H9 (cell line): ENCODE measurements around the gene TBL1Y. TPM values are rescaled to one million over a fixed set of nuclear protein-coding genes. Genes with fewer than 3 reads are reported as not detected.

Experiments
- DNase-seq: peaks from one replicate; pipeline ENCODE4 v3.0.0-alpha.2; 2017
- H2AFZ ChIP-seq: one replicate; pipeline ENCODE4 v1.6.1; 2013; ENCODE audit warnings: mild to moderate bottlenecking, low read length, control low read depth, moderate library complexity
- H2AK5ac ChIP-seq: 2 replicates; pipeline ENCODE4 v1.6.1; 2013; ENCODE audit warnings: low read length, control low read depth, mixed read lengths; ENCODE audit not compliant: insufficient read length
- H2BK120ac ChIP-seq: one replicate; pipeline ENCODE4 v1.6.1; 2013; ENCODE audit warnings: low read depth, mild to moderate bottlenecking, low read length, control low read depth, inconsistent platforms; ENCODE audit not compliant: poor library complexity, severe bottlenecking
- H2BK12ac ChIP-seq: 2 replicates; pipeline ENCODE4 v1.6.1; 2013; ENCODE audit warnings: low read length, control low read depth, mixed read lengths, low read depth; ENCODE audit not compliant: insufficient read length
- H2BK15ac ChIP-seq: 2 replicates; pipeline ENCODE4 v1.6.1; 2013; ENCODE audit warnings: low read depth, low read length, control low read depth
- H2BK20ac ChIP-seq: one replicate; pipeline ENCODE4 v1.6.1; 2013; ENCODE audit warnings: low read depth, mild to moderate bottlenecking, low read length, control low read depth, inconsistent platforms; ENCODE audit not compliant: poor library complexity, severe bottlenecking
- H2BK5ac ChIP-seq: 2 replicates; pipeline ENCODE4 v1.6.1; 2013; ENCODE audit warnings: low read length, control low read depth, mixed read lengths; ENCODE audit not compliant: insufficient read length
- H3K14ac ChIP-seq: 2 replicates; pipeline ENCODE4 v1.6.1; 2013; ENCODE audit warnings: low read length, control low read depth; ENCODE audit not compliant: insufficient read depth
- H3K18ac ChIP-seq: 2 replicates; pipeline ENCODE4 v1.6.1; 2013; ENCODE audit warnings: low read depth, mild to moderate bottlenecking, mixed read lengths, low read length, control low read depth; ENCODE audit not compliant: insufficient read length
- H3K23ac ChIP-seq: 2 replicates; pipeline ENCODE4 v1.6.1; 2013; ENCODE audit warnings: low read length, control low read depth, mixed read lengths, low read depth; ENCODE audit not compliant: insufficient read length
- H3K23me2 ChIP-seq: 2 replicates; pipeline ENCODE4 v1.6.1; 2013; ENCODE audit warnings: low read depth, mild to moderate bottlenecking, mixed read lengths, low read length, control low read depth; ENCODE audit not compliant: insufficient read length, poor library complexity, severe bottlenecking
- H3K27ac ChIP-seq: 2 replicates; pipeline ENCODE4 v1.5.1; 2013; ENCODE audit warnings: low read length, control low read depth, mixed read lengths, low read depth; ENCODE audit not compliant: insufficient read length
- H3K27me3 ChIP-seq: 2 replicates; pipeline ENCODE4 v1.6.1; 2013; ENCODE audit warnings: low read length, control low read depth, inconsistent platforms; ENCODE audit not compliant: insufficient read depth
- H3K4ac ChIP-seq: 2 replicates; pipeline ENCODE4 v1.6.1; 2013; ENCODE audit warnings: low read depth, mild to moderate bottlenecking, control low read depth, inconsistent platforms, low read length, moderate library complexity
- H3K4me1 ChIP-seq: 2 replicates; pipeline ENCODE4 v1.6.1; 2013; ENCODE audit warnings: low read length, control low read depth, inconsistent platforms; ENCODE audit not compliant: insufficient read depth
- H3K4me2 ChIP-seq: 2 replicates; pipeline ENCODE4 v1.6.1; 2013; ENCODE audit warnings: low read length, control low read depth, mixed read lengths; ENCODE audit not compliant: insufficient read length, insufficient read depth
- H3K56ac ChIP-seq: 2 replicates; pipeline ENCODE4 v1.6.1; 2013; ENCODE audit warnings: low read depth, mild to moderate bottlenecking, mixed read lengths, low read length, control low read depth; ENCODE audit not compliant: insufficient read length
- H3K79me1 ChIP-seq: 2 replicates; pipeline ENCODE4 v1.6.1; 2013; ENCODE audit warnings: low read depth, mild to moderate bottlenecking, moderate library complexity, low read length, control low read depth, inconsistent platforms; ENCODE audit not compliant: insufficient read depth, poor library complexity, severe bottlenecking
- H3K79me2 ChIP-seq: 2 replicates; pipeline ENCODE4 v1.6.1; 2013; ENCODE audit warnings: low read length, control low read depth, inconsistent platforms; ENCODE audit not compliant: insufficient read depth
- H3K9ac ChIP-seq: 2 replicates; pipeline ENCODE4 v1.6.1; 2013; ENCODE audit warnings: low read length, control low read depth, mixed read lengths; ENCODE audit not compliant: insufficient read length; ENCODE audit errors: extremely low read depth
- H3K9me3 ChIP-seq: one replicate; pipeline ENCODE4 v1.6.1; 2013; ENCODE audit warnings: low read depth, low read length, inconsistent platforms; ENCODE audit not compliant: control insufficient read depth
- H3T11ph ChIP-seq: one replicate; pipeline ENCODE4 v1.6.1; 2013; ENCODE audit warnings: mild to moderate bottlenecking, low read length, control low read depth, inconsistent platforms
- H4K20me1 ChIP-seq: one replicate; pipeline ENCODE4 v1.6.1; 2013; ENCODE audit not compliant: control insufficient read depth, insufficient read length, insufficient read depth
- H4K5ac ChIP-seq: 2 replicates; pipeline ENCODE4 v1.6.1; 2013; ENCODE audit warnings: low read depth, mild to moderate bottlenecking, mixed read lengths, low read length, control low read depth; ENCODE audit not compliant: insufficient read length
- H4K8ac ChIP-seq: replicated peaks from 2 replicates; pipeline ENCODE4 v1.6.1; 2013; ENCODE audit warnings: low read length, control low read depth, mixed read lengths, low read depth; ENCODE audit not compliant: insufficient read length
- H4K91ac ChIP-seq: 2 replicates; pipeline ENCODE4 v1.6.1; 2013; ENCODE audit warnings: low read depth, mild to moderate bottlenecking, moderate library complexity, mixed read lengths, low read length, control low read depth; ENCODE audit not compliant: insufficient read length
- H3K27ac Mint-ChIP-seq, 3 experiments: 2 replicates in 2 of 3; 3 replicates in 1 of 3; pipeline ENCODE4 v1.8.0; 2020 to 2021; ENCODE audit warnings: mixed read lengths in 3 of 3, mild to moderate bottlenecking in 1 of 3, moderate library complexity in 1 of 3
- H3K27me3 Mint-ChIP-seq: 2 replicates; pipeline ENCODE4 v1.8.0; 2021; ENCODE audit warnings: low read depth, mild to moderate bottlenecking, moderate library complexity, mixed read lengths
- H3K36me3 Mint-ChIP-seq, 3 experiments: 2 replicates in 2 of 3; 3 replicates in 1 of 3; pipeline ENCODE4 v1.8.0; 2020 to 2021; ENCODE audit warnings: low read depth in 3 of 3, mixed read lengths in 3 of 3; ENCODE audit not compliant: insufficient read depth in 1 of 3
- H3K4me1 Mint-ChIP-seq, 2 experiments: 2 replicates each; pipeline ENCODE4 v1.8.0; 2020; ENCODE audit warnings: mixed read lengths in 2 of 2
- H3K4me3 Mint-ChIP-seq, 2 experiments: 2 replicates in 1 of 2; 3 replicates in 1 of 2; pipeline ENCODE4 v1.8.0; 2020 to 2021; ENCODE audit warnings: mild to moderate bottlenecking in 2 of 2, mixed read lengths in 2 of 2, moderate library complexity in 1 of 2
- H3K9me3 Mint-ChIP-seq, 2 experiments: 2 replicates in 1 of 2; 3 replicates in 1 of 2; pipeline ENCODE4 v1.8.0; 2020; ENCODE audit warnings: mild to moderate bottlenecking in 2 of 2, mixed read lengths in 2 of 2, moderate library complexity in 1 of 2
- CTCF ChIP-seq: fragments of 200-600 bp; sonication (generic); conservative IDR thresholded peaks from 3 replicates; pipeline ENCODE4 v1.8.0; 2021; ENCODE audit warnings: antibody characterized with exemption, mild to moderate bottlenecking
- WGBS: extraction: QIAGEN DNeasy Blood & Tissue Kit; methylation state at CpG from one replicate; pipeline ENCODE4 v1.1.7; 2013; ENCODE audit warnings: missing lambda C conversion rate, low lambda C conversion rate, mixed read lengths; ENCODE audit not compliant: insufficient read length; ENCODE audit errors: extremely low coverage; 5-methylcytosine and 5-hydroxymethylcytosine counted together
- total RNA-seq: library from RNA; stranded (reverse); gene quantifications from 2 replicates; pipeline ENCODE4 v1.2.1, GENCODE V29; 2021

The TBL1Y gene
- total RNA-seq, 1 experiment from 2014 or later = not detected

- H2BK120ac ChIP-seq = no peak overlapping the region
- H4K91ac ChIP-seq = no peak overlapping the region
- H4K8ac ChIP-seq = no peak overlapping the region
- H2BK20ac ChIP-seq = no peak overlapping the region
- no peaks in the 10 kb centered on the region for H3K36me3 Mint-ChIP-seq
- no peak overlapping the region for H3K23ac ChIP-seq
- no peaks in the 10 kb centered on the region for H3K4me1 ChIP-seq
- H3K27me3 Mint-ChIP-seq = no peaks in the 10 kb centered on the region
- DNase-seq = no peak
- H2BK12ac ChIP-seq = no peak overlapping the region
- no peaks in the 10 kb centered on the region for H3K27me3 ChIP-seq
- no peaks in the 10 kb centered on the region for H3K4me1 Mint-ChIP-seq
- no peak overlapping the region for H3K27ac Mint-ChIP-seq
- H3K79me2 ChIP-seq = no peaks in the 10 kb centered on the region
- H4K20me1 ChIP-seq = no peaks in the 10 kb centered on the region
- H3K4me3 Mint-ChIP-seq = no peak overlapping the region
- no peak overlapping the region for H4K5ac ChIP-seq
- H3K14ac ChIP-seq = no peak overlapping the region
- no peaks in the 10 kb centered on the region for H3K79me1 ChIP-seq
- H3K23me2 ChIP-seq = no peaks in the 10 kb centered on the region
- no CpG with 5 or more reads among the region's 6 CpGs for WGBS
- H3T11ph ChIP-seq = no peak overlapping the region
- no peaks in the 10 kb centered on the region for H3K9me3 ChIP-seq
- no peak overlapping the region for H3K27ac ChIP-seq
- no peak overlapping the region for H2BK5ac ChIP-seq
- no peak overlapping the region for H2AFZ ChIP-seq
- TF ChIP-seq CTCF = no peak
- no peak overlapping the region for H3K56ac ChIP-seq
- no peak overlapping the region for H2AK5ac ChIP-seq
- H3K4ac ChIP-seq = no peak overlapping the region
- H2BK15ac ChIP-seq = no peak overlapping the region
- no peaks in the 10 kb centered on the region for H3K9me3 Mint-ChIP-seq
- no peak overlapping the region for H3K18ac ChIP-seq
- H3K4me2 ChIP-seq = no peak overlapping the region
- no peak overlapping the region for H3K9ac ChIP-seq
These were observed 79.6 kb downstream of the TBL1Y start for GRCh38 chrY:6989886-6990620.
